Activated CD4-positive, alpha-beta T cell treated with anti-CD3 and anti-CD28 coated beads, Interleukin-2, amount 10 ng/mL, durations not matched to agents 7 days and 5 days (primary cell): ENCODE measurements around the gene GMEB2. TPM values are rescaled to one million over a fixed set of nuclear protein-coding genes. Genes with fewer than 3 reads are reported as not detected.
"Not testable (repeated sequence)": the region's sequence is repeated elsewhere in the genome, so short reads cannot be mapped to it uniquely, and the experiment has no call there.

Source experiments
- CTCF ChIA-PET: fragments of 350-600 bp; sonication (Branson Sonifier 250); formaldehyde crosslinking; loops from one replicate; lab custom pipeline; 2021; ENCODE audit warnings: antibody characterized with exemption; lab: Charles Lee
- POLR2A ChIA-PET: fragments of 350-600 bp; sonication (Branson Sonifier 250); formaldehyde crosslinking; loops from one replicate; lab custom pipeline; 2021; ENCODE audit warnings: antibody characterized with exemption; lab: Charles Lee
- DNase-seq: peaks from one replicate; pipeline ENCODE4 v3.0.0-alpha.2; 2020
- H3K27ac Mint-ChIP-seq: one replicate; pipeline ENCODE4 v1.8.0; 2021; ENCODE audit warnings: mild to moderate bottlenecking, moderate library complexity, mixed read lengths
- H3K27me3 Mint-ChIP-seq: one replicate; pipeline ENCODE4 v1.8.0; 2021; ENCODE audit warnings: mixed read lengths
- H3K36me3 Mint-ChIP-seq: one replicate; pipeline ENCODE4 v1.8.0; 2021; ENCODE audit warnings: low read depth, mixed read lengths
- H3K4me1 Mint-ChIP-seq: one replicate; pipeline ENCODE4 v1.8.0; 2021; ENCODE audit warnings: mixed read lengths
- H3K4me3 Mint-ChIP-seq: one replicate; pipeline ENCODE4 v1.8.0; 2021; ENCODE audit warnings: mild to moderate bottlenecking, moderate library complexity, mixed read lengths
- H3K9me3 Mint-ChIP-seq: one replicate; pipeline ENCODE4 v1.8.0; 2021; ENCODE audit warnings: mixed read lengths
- total RNA-seq, 2 experiments: library from RNA; stranded (reverse); gene quantifications; one replicate each; pipeline ENCODE4 v1.2.3, GENCODE V29; 2021

Gene GMEB2
- total RNA-seq, 2 experiments from 2014 or later = 20.0 to 20.5 TPM

GRCh38 chr20:63662813-63663189 is 35.9 kb upstream of the GMEB2 start:
- DNase-seq = no peak
- CTCF ChIA-PET = no interaction called here
- H3K36me3 Mint-ChIP-seq = peaks cover 6% of the 10 kb centered on the region
- H3K4me3 Mint-ChIP-seq = no peak overlapping the region
- H3K4me1 Mint-ChIP-seq = peaks cover 26% of the 10 kb centered on the region
- POLR2A ChIA-PET = no interaction called here
- H3K27ac Mint-ChIP-seq = no peak overlapping the region
- no peaks in the 10 kb centered on the region for H3K27me3 Mint-ChIP-seq
- H3K9me3 Mint-ChIP-seq = no peaks in the 10 kb centered on the region

GRCh38 chr20:63661959-63662812 is 35.3 kb upstream of the GMEB2 start:
- no peak overlapping the region for H3K27ac Mint-ChIP-seq
- H3K36me3 Mint-ChIP-seq = peaks cover 6% of the 10 kb centered on the region
- H3K4me1 Mint-ChIP-seq = peaks cover 26% of the 10 kb centered on the region
- no peaks in the 10 kb centered on the region for H3K27me3 Mint-ChIP-seq
- H3K9me3 Mint-ChIP-seq = no peaks in the 10 kb centered on the region
- ChIA-PET POLR2A (no interaction called here), CTCF (interaction anchor here (0.8 to 1.7 kb wide), 2 partner anchors 16 to 49 kb away, joined by 3 to 4 read pairs; no protein-coding TSS in a partner anchor)
- DNase-seq = no peak
- no peak overlapping the region for H3K4me3 Mint-ChIP-seq

- no peak overlapping the region for H3K4me3 Mint-ChIP-seq
- ChIA-PET POLR2A (no interaction called here), CTCF (interaction anchor here (1.5 to 1.7 kb wide), 2 partner anchors 15 to 17 kb away, joined by 3 to 4 read pairs; no protein-coding TSS in a partner anchor)
- H3K4me1 Mint-ChIP-seq = peaks cover 29% of the 10 kb centered on the region
- peaks cover 6% of the 10 kb centered on the region for H3K36me3 Mint-ChIP-seq
- no peak overlapping the region for H3K27ac Mint-ChIP-seq
- no peaks in the 10 kb centered on the region for H3K9me3 Mint-ChIP-seq
- DNase-seq = no peak
- no peaks in the 10 kb centered on the region for H3K27me3 Mint-ChIP-seq
Measured at GRCh38 chr20:63661108-63661507, 34.2 kb upstream of the GMEB2 start.

GRCh38 chr20:63660622-63661021 is 33.7 kb upstream of the GMEB2 start:
- ChIA-PET POLR2A (no interaction called here), CTCF (interaction anchor here (1.5 to 1.7 kb wide), 2 partner anchors 14 to 17 kb away, joined by 3 to 4 read pairs; no protein-coding TSS in a partner anchor)
- DNase-seq = no peak
- Mint-ChIP-seq H3K9me3 (no peaks in the 10 kb centered on the region), H3K36me3 (peaks cover 6% of the 10 kb centered on the region), H3K4me1 (peaks cover 29% of the 10 kb centered on the region), H3K27ac (no peak overlapping the region), H3K4me3 (no peak overlapping the region), H3K27me3 (no peaks in the 10 kb centered on the region)

- H3K27ac Mint-ChIP-seq, DNase-seq, H3K27me3 Mint-ChIP-seq, H3K36me3 Mint-ChIP-seq, H3K9me3 Mint-ChIP-seq, POLR2A ChIA-PET: not testable (repeated sequence)
- peak overlapping the region; percentile 92 for H3K4me3 Mint-ChIP-seq
- H3K4me1 Mint-ChIP-seq = peaks cover 29% of the 10 kb centered on the region
- CTCF ChIA-PET = interaction anchor here (1.5 kb wide), 1 partner anchor 16 kb away, joined by 3 read pairs; no protein-coding TSS in a partner anchor
Measured at GRCh38 chr20:63660174-63660573, 33.3 kb upstream of the GMEB2 start.

- H3K4me3 Mint-ChIP-seq = peak overlapping the region; percentile 92
- peaks cover 6% of the 10 kb centered on the region for H3K36me3 Mint-ChIP-seq
- DNase-seq = no peak
- no peaks in the 10 kb centered on the region for H3K27me3 Mint-ChIP-seq
- POLR2A ChIA-PET = no interaction called here
- H3K9me3 Mint-ChIP-seq = no peaks in the 10 kb centered on the region
- peaks cover 34% of the 10 kb centered on the region for H3K4me1 Mint-ChIP-seq
- no peak overlapping the region for H3K27ac Mint-ChIP-seq
- CTCF ChIA-PET = interaction anchor here (1.6 kb wide), 1 partner anchor 9 kb away, joined by 6 read pairs; no protein-coding TSS in a partner anchor
Measured at GRCh38 chr20:63659370-63659769, 32.5 kb upstream of the GMEB2 start.

- POLR2A ChIA-PET = no interaction called here
- Mint-ChIP-seq H3K27me3 (no peaks in the 10 kb centered on the region), H3K9me3 (no peaks in the 10 kb centered on the region), H3K4me1 (peaks cover 40% of the 10 kb centered on the region), H3K27ac (peak overlapping the region; percentile 94), H3K4me3 (peak overlapping the region; percentile 92), H3K36me3 (peaks cover 6% of the 10 kb centered on the region)
- DNase-seq = peak; percentile 32
- CTCF ChIA-PET = interaction anchor here (0.7 to 1.6 kb wide), 10 partner anchors 10 to 461 kb away, joined by 3 to 9 read pairs (median 3); partner anchors contain the start of gene PTK6
Measured at GRCh38 chr20:63658749-63659187, 31.9 kb upstream of the GMEB2 start.

GRCh38 chr20:63657937-63658748 is 31.2 kb upstream of the GMEB2 start, which contains the start of gene RTEL1:
Gene RTEL1 (plus strand): TSS chr20:63658312. CDS start chr20:63659403, 1,091 bp downstream.
- Mint-ChIP-seq H3K9me3 (no peaks in the 10 kb centered on the region), H3K27me3 (no peaks in the 10 kb centered on the region), H3K4me3 (peak within 1 kb of the TSS; percentile 92), H3K27ac (peak within 1 kb of the TSS; percentile 94), H3K36me3 (peaks cover 6% of the 10 kb centered on the region), H3K4me1 (peaks cover 41% of the 10 kb centered on the region)
- POLR2A ChIA-PET = no interaction called here
- CTCF ChIA-PET = interaction anchor here (0.6 to 1.6 kb wide), 11 partner anchors 11 to 462 kb away, joined by 3 to 9 read pairs (median 3); partner anchors contain the start of gene PTK6
- peak; percentile 87 for DNase-seq

- Mint-ChIP-seq H3K36me3 (peaks cover 5% of the 10 kb centered on the region), H3K27ac (peak overlapping the region; percentile 94), H3K9me3 (no peaks in the 10 kb centered on the region), H3K27me3 (no peaks in the 10 kb centered on the region), H3K4me1 (peaks cover 41% of the 10 kb centered on the region), H3K4me3 (peak overlapping the region; percentile 92)
- DNase-seq = no peak
- ChIA-PET POLR2A (no interaction called here), CTCF (interaction anchor here (1.2 to 1.6 kb wide), 5 partner anchors 15 to 463 kb away, joined by 3 to 9 read pairs (median 4); partner anchors contain the start of gene PTK6)
Measured at GRCh38 chr20:63657260-63657936, 30.5 kb upstream of the GMEB2 start.

- ChIA-PET CTCF (interaction anchor here (0.6 kb wide), 1 partner anchor 254 kb away, joined by 4 read pairs; no protein-coding TSS in a partner anchor), POLR2A (no interaction called here)
Measured at GRCh38 chr20:63656451-63656850, 29.6 kb upstream of the GMEB2 start.

GRCh38 chr20:63655249-63655648 is 28.3 kb upstream of the GMEB2 start:
- Mint-ChIP-seq H3K36me3 (peaks cover 3% of the 10 kb centered on the region), H3K4me3 (no peak overlapping the region), H3K27ac (no peak overlapping the region), H3K27me3 (peaks cover 5% of the 10 kb centered on the region), H3K4me1 (peaks cover 44% of the 10 kb centered on the region), H3K9me3 (no peaks in the 10 kb centered on the region)
- ChIA-PET CTCF (interaction anchor here (4.2 kb wide), 1 partner anchor 13 kb away, joined by 16 read pairs; no protein-coding TSS in a partner anchor), POLR2A (no interaction called here)
- DNase-seq = no peak

More at GRCh38 chr20:63656451-63656850, 29.6 kb upstream of the GMEB2 start:
- no peak for DNase-seq
- no peaks in the 10 kb centered on the region for H3K9me3 Mint-ChIP-seq
- H3K27me3 Mint-ChIP-seq = peaks cover 3% of the 10 kb centered on the region
- peak overlapping the region; percentile 31 for H3K27ac Mint-ChIP-seq
- peak overlapping the region; percentile 92 for H3K4me3 Mint-ChIP-seq
- peaks cover 3% of the 10 kb centered on the region for H3K36me3 Mint-ChIP-seq
- peaks cover 44% of the 10 kb centered on the region for H3K4me1 Mint-ChIP-seq
